GM12864 (cell line): ENCODE measurements around the gene MED26.

Experiments
- DNase-seq: peaks from one replicate; pipeline ENCODE4 v3.0.0-alpha.2; 2011; ENCODE audit warnings: low read depth
- H3K4me3 ChIP-seq: 2 replicates; pipeline ENCODE4 v1.5.1; 2011; ENCODE audit warnings: mild to moderate bottlenecking, low read depth, low read length, control low read depth
- CTCF ChIP-seq: IDR thresholded peaks from 2 replicates; pipeline ENCODE4 v1.5.1; 2011; ENCODE audit warnings: low read depth, mild to moderate bottlenecking, moderate library complexity, low read length, control low read depth, inconsistent platforms; ENCODE audit errors: missing control alignments

MED26 gene

DNA sequence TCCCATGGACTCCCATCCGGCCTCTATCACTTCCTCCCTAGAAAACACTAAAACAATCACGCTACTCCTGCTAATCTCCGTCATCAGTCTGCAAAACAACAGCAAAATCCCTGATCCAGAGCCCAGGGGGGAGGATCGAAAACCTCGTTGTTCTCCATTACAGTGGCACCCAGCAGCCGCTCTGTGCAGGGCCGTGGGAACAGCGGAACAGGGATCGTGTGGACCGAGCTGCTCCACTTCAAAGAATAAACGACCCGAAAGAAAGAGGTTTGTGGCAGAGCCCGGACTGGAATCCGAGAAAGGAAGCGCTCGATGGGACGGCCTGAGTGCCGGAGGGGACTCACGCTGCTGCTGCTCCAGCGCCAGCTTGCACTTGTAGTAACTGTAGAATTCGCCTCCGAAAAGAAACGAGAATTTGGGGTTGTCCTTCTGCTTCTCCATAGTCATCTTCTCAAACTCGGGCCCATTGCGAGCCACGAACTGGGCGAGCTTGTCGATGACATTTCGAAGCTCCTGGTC, 86.4 kb downstream of the MED26 start:
- DNase-seq, result no peak
- no peak for TF ChIP-seq CTCF

DNA sequence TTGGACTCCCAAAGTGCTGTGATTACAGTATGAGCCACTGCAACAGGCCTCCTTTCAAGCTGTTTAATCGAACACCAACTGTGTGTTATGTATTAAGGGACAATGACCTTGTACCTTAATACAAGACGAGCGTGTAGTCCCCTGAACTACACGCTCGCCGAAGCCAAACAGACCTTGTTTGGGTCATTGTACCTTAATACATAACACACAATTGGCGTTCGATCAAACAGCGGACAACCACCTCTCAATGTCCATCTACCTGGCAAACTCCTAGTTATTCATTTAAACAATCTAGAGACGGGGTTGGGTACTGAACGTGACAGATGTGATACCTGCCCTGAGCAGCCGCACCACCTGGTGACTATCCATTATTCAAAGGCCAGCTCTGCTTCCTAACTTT, 87.1 kb downstream of the MED26 start:
- no peak for TF ChIP-seq CTCF
- no peak for DNase-seq
- H3K4me3 ChIP-seq, result peak overlapping the region; percentile 77

More for the DNA sequence above, 86.4 kb downstream of the MED26 start:
- H3K4me3 ChIP-seq, result peak overlapping the region; percentile 77

DNA sequence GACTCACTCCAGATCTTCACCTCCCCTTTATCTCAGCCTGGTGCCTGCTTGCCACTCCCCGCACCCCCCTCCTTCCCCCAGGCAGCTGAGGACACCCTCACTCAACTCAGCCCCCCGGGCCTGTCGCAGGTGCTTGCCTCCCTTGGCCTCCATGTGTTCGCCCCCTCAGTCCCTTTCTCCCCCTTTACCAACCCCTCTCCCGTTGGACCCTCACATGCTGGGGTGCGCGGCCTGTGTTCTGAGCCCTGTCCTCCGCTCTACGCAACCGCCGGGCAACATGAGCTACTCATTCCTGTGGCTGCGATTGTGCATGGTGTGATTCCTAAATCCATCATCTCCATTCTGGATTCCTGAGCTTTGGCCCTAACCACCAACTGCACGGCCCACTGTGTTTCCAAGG, 90.9 kb downstream of the MED26 start:
- no peak for DNase-seq
- H3K4me3 ChIP-seq, result no peak overlapping the region
- TF ChIP-seq CTCF, result no peak

- no peak for DNase-seq
- H3K4me3 ChIP-seq, result no peak overlapping the region
- TF ChIP-seq CTCF, result no peak
These were observed 91.9 kb downstream of the MED26 start for GRCh38 chr19:16536130-16536529.

- TF ChIP-seq CTCF, result no peak
- H3K4me3 ChIP-seq, result no peak overlapping the region
- no peak for DNase-seq
These were observed 92.6 kb downstream of the MED26 start for GRCh38 chr19:16535381-16535780.

DNA sequence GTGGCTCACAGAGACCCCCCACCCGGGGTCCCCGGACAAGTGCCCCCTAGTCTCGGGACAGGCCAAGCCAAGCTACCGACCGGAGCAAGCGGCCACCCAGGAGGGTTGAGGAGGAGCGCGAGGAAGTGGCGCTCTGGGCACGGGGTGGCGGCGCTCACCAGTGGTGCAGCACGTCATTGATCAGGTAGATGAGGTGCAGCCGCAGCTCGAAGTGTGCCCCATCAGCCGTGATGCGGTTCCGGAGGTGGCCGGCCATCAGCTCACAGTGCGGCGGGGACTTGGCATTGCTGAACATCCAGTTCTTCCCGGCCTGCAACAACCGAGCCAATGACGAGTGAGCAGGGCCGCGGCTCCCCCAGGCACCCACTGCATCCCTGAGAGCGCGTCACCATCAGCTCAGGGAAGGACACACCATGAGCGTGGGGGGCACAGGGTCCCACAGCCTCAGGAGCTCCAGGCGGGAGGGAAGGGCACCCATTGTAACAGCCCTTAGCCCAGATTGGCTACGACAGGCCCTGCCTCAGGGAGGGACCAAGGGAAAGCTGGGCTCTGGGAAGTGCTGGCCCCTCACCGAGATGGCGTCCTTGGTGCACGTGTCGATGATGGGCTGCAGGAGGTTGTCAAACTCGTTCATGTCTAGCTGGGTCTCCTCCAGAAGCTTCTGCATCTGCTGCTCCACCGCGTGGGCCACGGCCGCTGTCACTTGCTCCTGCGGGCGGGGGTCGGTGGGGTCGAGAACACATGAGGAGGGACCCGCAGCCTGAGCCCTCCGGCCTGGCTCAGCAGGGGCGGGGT, 95.4 kb downstream of the MED26 start:
- no peak for DNase-seq
- H3K4me3 ChIP-seq, result no peak overlapping the region
- no peak for TF ChIP-seq CTCF

GRCh38 chr19:16531380-16531669, 96.7 kb downstream of the MED26 start:
- DNase-seq, result no peak
- no peak for TF ChIP-seq CTCF
- no peak overlapping the region for H3K4me3 ChIP-seq
